Measurements from ENCODE around the gene HBM. TPM values are rescaled to one million over a fixed set of nuclear protein-coding genes. Genes with fewer than 3 reads are reported as not detected.

HBM gene
- total RNA-seq, 1 experiment from 2014 or later = not detected

DNA sequence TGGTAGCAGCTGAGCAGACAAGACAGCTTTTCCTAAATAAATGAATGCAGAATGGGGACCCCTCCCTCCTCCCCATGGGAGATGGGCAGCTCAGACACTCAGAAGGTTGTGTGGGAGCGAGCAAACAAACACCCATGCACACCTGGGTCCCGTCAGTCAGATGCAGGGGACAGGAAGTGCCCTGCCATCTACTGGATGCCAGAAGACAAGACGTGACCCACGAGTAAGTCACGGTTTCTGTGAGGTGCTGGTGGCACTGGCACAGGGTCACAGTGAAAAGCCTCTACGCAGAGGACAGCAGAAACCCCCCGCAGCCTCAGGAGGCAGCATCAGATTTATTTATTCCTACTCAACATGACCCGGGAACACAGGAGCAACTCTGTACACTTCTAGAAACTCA is 22.9 kb downstream of the HBM start:
- ChIA-PET POLR2A (no interaction called here), CTCF (interaction anchor here (1.0 kb wide), 1 partner anchor 8 kb away, joined by 3 read pairs; the partner anchor contains the start of gene HBQ1)
- Mint-ChIP-seq H3K27ac (ENCODE audit: unreplicated experiment) (no peak overlapping the region), H3K4me3 (ENCODE audit: unreplicated experiment) (no peak overlapping the region), H3K4me1 (ENCODE audit: low read depth, unreplicated experiment) (no peaks in the 10 kb centered on the region), H3K27me3 (ENCODE audit: insufficient read depth, unreplicated experiment) (no peaks in the 10 kb centered on the region), H3K9me3 (ENCODE audit: unreplicated experiment) (no peaks in the 10 kb centered on the region), H3K36me3 (ENCODE audit: insufficient read depth, unreplicated experiment) (peaks cover 91% of the 10 kb centered on the region)
- Histone ChIP-seq H3K36me3 (ENCODE audit: control insufficient read depth, insufficient read depth, low read length) (peaks cover 7% of the 10 kb centered on the region), H3K4me1 (no peaks in the 10 kb centered on the region), H3K9me3 (no peaks in the 10 kb centered on the region), H3K4me3 (ENCODE audit: low read depth, low read length) (no peak overlapping the region), H3K27me3 (replicated peaks; ENCODE audit: control insufficient read depth, insufficient read depth, low read length) (no peaks in the 10 kb centered on the region)
- DNase-seq = no peak
- intact Hi-C loops (cut with micrococcal nuclease; ENCODE audit: unreplicated experiment) = no loop called here
- BruUV-seq (replicated peaks) = no TSS peak
- TF ChIP-seq, protein P1, sequence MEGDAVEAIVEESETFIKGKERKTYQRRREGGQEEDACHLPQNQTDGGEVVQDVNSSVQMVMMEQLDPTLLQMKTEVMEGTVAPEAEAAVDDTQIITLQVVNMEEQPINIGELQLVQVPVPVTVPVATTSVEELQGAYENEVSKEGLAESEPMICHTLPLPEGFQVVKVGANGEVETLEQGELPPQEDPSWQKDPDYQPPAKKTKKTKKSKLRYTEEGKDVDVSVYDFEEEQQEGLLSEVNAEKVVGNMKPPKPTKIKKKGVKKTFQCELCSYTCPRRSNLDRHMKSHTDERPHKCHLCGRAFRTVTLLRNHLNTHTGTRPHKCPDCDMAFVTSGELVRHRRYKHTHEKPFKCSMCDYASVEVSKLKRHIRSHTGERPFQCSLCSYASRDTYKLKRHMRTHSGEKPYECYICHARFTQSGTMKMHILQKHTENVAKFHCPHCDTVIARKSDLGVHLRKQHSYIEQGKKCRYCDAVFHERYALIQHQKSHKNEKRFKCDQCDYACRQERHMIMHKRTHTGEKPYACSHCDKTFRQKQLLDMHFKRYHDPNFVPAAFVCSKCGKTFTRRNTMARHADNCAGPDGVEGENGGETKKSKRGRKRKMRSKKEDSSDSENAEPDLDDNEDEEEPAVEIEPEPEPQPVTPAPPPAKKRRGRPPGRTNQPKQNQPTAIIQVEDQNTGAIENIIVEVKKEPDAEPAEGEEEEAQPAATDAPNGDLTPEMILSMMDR (IDR thresholded peaks at IDR 0.05; ENCODE audit: insufficient read depth in 1 of 2, low read depth in 1 of 2, low read length in 1 of 2, severe bottlenecking in 1 of 2, unreplicated experiment in 1 of 2) = peak in 1 of 2 experiments; percentile 9

DNA sequence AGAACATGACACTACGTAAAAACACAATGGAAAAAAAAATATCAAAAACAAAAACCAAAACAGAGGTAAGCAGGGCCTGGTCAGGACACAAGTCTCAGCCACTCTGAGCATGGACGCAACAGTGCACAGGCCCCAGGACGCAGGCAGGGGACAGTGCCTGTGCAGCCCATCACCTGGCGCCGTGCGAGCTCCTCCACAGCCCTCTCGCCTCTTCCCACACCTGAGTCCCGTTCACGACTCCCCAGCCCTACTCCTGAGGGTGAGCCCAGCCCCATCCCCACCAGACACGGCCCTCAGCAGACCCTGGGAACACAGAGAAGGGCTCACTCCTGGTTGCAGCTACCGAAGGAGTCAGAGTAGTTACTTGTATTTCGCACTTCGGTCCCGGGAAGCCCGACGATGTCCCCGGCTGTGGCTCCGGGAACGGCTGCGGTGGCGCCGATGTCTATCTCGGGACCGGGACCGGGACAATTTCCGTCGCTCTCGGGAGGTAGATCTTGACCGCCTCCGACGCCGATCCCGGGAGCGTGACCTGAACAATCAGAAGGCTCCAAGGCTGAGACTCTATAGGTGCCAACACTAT is 23.9 kb downstream of the HBM start:
- Mint-ChIP-seq H3K36me3 (ENCODE audit: insufficient read depth, unreplicated experiment) (peaks cover 91% of the 10 kb centered on the region), H3K4me3 (ENCODE audit: unreplicated experiment) (no peak overlapping the region), H3K4me1 (ENCODE audit: low read depth, unreplicated experiment) (no peaks in the 10 kb centered on the region), H3K9me3 (ENCODE audit: unreplicated experiment) (no peaks in the 10 kb centered on the region), H3K27me3 (ENCODE audit: insufficient read depth, unreplicated experiment) (no peaks in the 10 kb centered on the region), H3K27ac (ENCODE audit: unreplicated experiment) (no peak overlapping the region)
- Histone ChIP-seq H3K27me3 (replicated peaks; ENCODE audit: control insufficient read depth, insufficient read depth, low read length) (no peaks in the 10 kb centered on the region), H3K4me1 (no peaks in the 10 kb centered on the region), H3K9me3 (no peaks in the 10 kb centered on the region), H3K36me3 (ENCODE audit: control insufficient read depth, insufficient read depth, low read length) (peaks cover 7% of the 10 kb centered on the region), H3K4me3 (ENCODE audit: low read depth, low read length) (no peak overlapping the region)
- ChIA-PET POLR2A (no interaction called here), CTCF (no interaction called here)
- TF ChIP-seq, protein P1 (IDR thresholded peaks at IDR 0.05; ENCODE audit: insufficient read depth in 1 of 2, low read depth in 1 of 2, low read length in 1 of 2, severe bottlenecking in 1 of 2, unreplicated experiment in 1 of 2) = no peak
- no peak for DNase-seq
- BruUV-seq (replicated peaks) = no TSS peak
- intact Hi-C loops (cut with micrococcal nuclease; ENCODE audit: unreplicated experiment) = no loop called here

DNA sequence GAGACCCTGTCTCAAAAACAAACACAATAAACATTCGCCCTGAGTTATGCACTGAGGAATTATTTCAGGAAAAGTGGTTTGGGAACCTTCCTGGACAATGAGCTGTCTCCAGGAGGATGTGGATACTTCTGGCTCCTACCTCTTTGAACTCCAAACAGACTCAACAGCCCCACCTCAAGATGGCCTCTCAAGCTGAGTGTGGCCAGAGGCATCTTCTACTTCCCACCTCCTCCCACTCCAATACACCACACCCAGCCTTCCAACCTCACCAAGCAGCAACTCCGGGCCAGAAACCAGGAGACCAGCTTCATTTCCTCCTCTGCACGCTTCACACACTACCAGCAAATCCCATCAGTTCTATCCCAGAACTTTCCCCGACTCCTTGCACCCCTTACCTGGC is 26.1 kb downstream of the HBM start:
- Histone ChIP-seq H3K36me3 (ENCODE audit: control insufficient read depth, insufficient read depth, low read length) (peaks cover 7% of the 10 kb centered on the region), H3K9me3 (no peaks in the 10 kb centered on the region), H3K4me1 (no peaks in the 10 kb centered on the region), H3K4me3 (ENCODE audit: low read depth, low read length) (no peak overlapping the region), H3K27me3 (replicated peaks; ENCODE audit: control insufficient read depth, insufficient read depth, low read length) (no peaks in the 10 kb centered on the region)
- H3K4me1 Mint-ChIP-seq (ENCODE audit: low read depth, unreplicated experiment) = no peaks in the 10 kb centered on the region
- intact Hi-C loops (cut with micrococcal nuclease; ENCODE audit: unreplicated experiment) = no loop called here
- H3K36me3 Mint-ChIP-seq (ENCODE audit: insufficient read depth, unreplicated experiment) = peaks cover 96% of the 10 kb centered on the region
- peak overlapping the region; percentile 41 for H3K4me3 Mint-ChIP-seq (ENCODE audit: unreplicated experiment)
- H3K9me3 Mint-ChIP-seq (ENCODE audit: unreplicated experiment) = no peaks in the 10 kb centered on the region
- no peaks in the 10 kb centered on the region for H3K27me3 Mint-ChIP-seq (ENCODE audit: insufficient read depth, unreplicated experiment)
- no peak for DNase-seq
- POLR2A ChIA-PET = interaction anchor here (0.5 kb wide), 1 partner anchor 161 kb away, joined by 4 read pairs; no protein-coding TSS in a partner anchor
- TF ChIP-seq, protein P1 (IDR thresholded peaks at IDR 0.05; ENCODE audit: insufficient read depth in 1 of 2, low read depth in 1 of 2, low read length in 1 of 2, severe bottlenecking in 1 of 2, unreplicated experiment in 1 of 2) = no peak
- no TSS peak for BruUV-seq (replicated peaks)
- peak overlapping the region; percentile 15 for H3K27ac Mint-ChIP-seq (ENCODE audit: unreplicated experiment)
- CTCF ChIA-PET = interaction anchor here (0.6 kb wide), 1 partner anchor 170 kb away, joined by 3 read pairs; no protein-coding TSS in a partner anchor

Measured in Caco-2 (cell line).